Activated T-helper 1 cell treated with anti-CD3 and anti-CD28 coated beads, Interleukin-2, amount 50 U/mL, for 16 hours (primary cell): ENCODE data around the gene KIF15.
"Not testable (repeated sequence)": the region's sequence is repeated elsewhere in the genome, so short reads cannot be mapped to it uniquely, and the experiment has no call there.

ENCODE experiments used
- DNase-seq, 2 donors: peaks; one replicate each; pipeline ENCODE4 v3.0.0-alpha.2; 2020; ENCODE audit warnings: low read depth in 1 of 2, low spot score in 1 of 2

Gene KIF15

GRCh38 chr3:44761424-44762169 lies at the start of gene KIF15, which contains the start of gene KIAA1143:
KIF15 (plus strand) TSS chr3:44761794; CDS start chr3:44761866, 72 bp downstream.
KIAA1143 (minus strand) TSS chr3:44761619; CDS start chr3:44761602, 17 bp downstream.
- peak; percentile 94 to 97 for DNase-seq

- peak; percentile 4 to 20 for DNase-seq
Measured at GRCh38 chr3:44712455-44713075, 49.0 kb upstream of the KIF15 start, which contains the start of gene ZNF502. ZNF502 (plus strand) TSS chr3:44712660; CDS start chr3:44720262, 7,602 bp downstream.

- DNase-seq = no peak
Measured at GRCh38 chr3:44721231-44722102, 40.1 kb upstream of the KIF15 start.

- DNase-seq = no peak
Measured at GRCh38 chr3:44722103-44722401, 39.5 kb upstream of the KIF15 start.

- peak; percentile 66 to 71 for DNase-seq
Measured at GRCh38 chr3:44729384-44729910, 32.1 kb upstream of the KIF15 start, which contains the start of gene ZNF501. ZNF501 (plus strand) TSS chr3:44729635; CDS start chr3:44734422, 4,787 bp downstream.

- no peak for DNase-seq
Measured at GRCh38 chr3:44734646-44735168, 26.9 kb upstream of the KIF15 start.

GRCh38 chr3:44761101-44761423 lies 532 bp upstream of the KIF15 start:
- no peak for DNase-seq

- DNase-seq = no peak
Measured at GRCh38 chr3:44762170-44762677, 630 bp downstream of the KIF15 start.

- no peak for DNase-seq
Measured at GRCh38 chr3:44762690-44763089, 1.1 kb downstream of the KIF15 start.

GRCh38 chr3:44764248-44764647 lies 2.7 kb downstream of the KIF15 start:
- no peak for DNase-seq

GRCh38 chr3:44771424-44772098 lies 10.0 kb downstream of the KIF15 start:
- DNase-seq = no peak

GRCh38 chr3:44772099-44772442 lies 10.5 kb downstream of the KIF15 start:
- no peak for DNase-seq

GRCh38 chr3:44782891-44783290 lies 21.3 kb downstream of the KIF15 start:
- no peak for DNase-seq

GRCh38 chr3:44795197-44795596 lies 33.6 kb downstream of the KIF15 start:
- DNase-seq = no peak

GRCh38 chr3:44802011-44802410 lies 40.4 kb downstream of the KIF15 start:
- DNase-seq = no peak

GRCh38 chr3:44803298-44803697 lies 41.7 kb downstream of the KIF15 start:
- no peak for DNase-seq

- no peak for DNase-seq
Measured at GRCh38 chr3:44805960-44806359, 44.4 kb downstream of the KIF15 start.

GRCh38 chr3:44814751-44815150 lies 53.2 kb downstream of the KIF15 start:
- DNase-seq = no peak

GRCh38 chr3:44816334-44816733 lies 54.7 kb downstream of the KIF15 start:
- not testable (repeated sequence) for DNase-seq

- not testable (repeated sequence) for DNase-seq
Measured at GRCh38 chr3:44821206-44821605, 59.6 kb downstream of the KIF15 start.
